Esophagus squamous epithelium (tissue), 4 donors: ENCODE data around the gene MRPS6.

Experiments used
- CTCF ChIP-seq, 6 experiments: fragments of 450-650 bp in 4 of 6; fragments of 200-600 bp in 2 of 6; sonication (generic) in 2 of 6; IDR thresholded peaks; one replicate each; pipeline ENCODE4 v1.5.1; 2016 to 2019; ENCODE audit warnings: antibody characterized with exemption in 6 of 6, mild to moderate bottlenecking in 4 of 6, moderate library complexity in 4 of 6
- POLR2A ChIP-seq, 4 donors: fragments of 450-650 bp; IDR thresholded peaks; one replicate each; pipeline ENCODE4 v1.6.1; 2017; ENCODE audit warnings: antibody characterized with exemption in 4 of 4, mild to moderate bottlenecking in 4 of 4, moderate library complexity in 3 of 4

- TF ChIP-seq CTCF (IDR thresholded peaks at IDR 0.05), result no peak
- no peak for TF ChIP-seq POLR2A (IDR thresholded peaks at IDR 0.05)
Observed at GRCh38 chr21:34075091-34075425, 1.7 kb downstream of the MRPS6 start.
